Neural cell (in vitro differentiated cells): Measurements from ENCODE around the gene LSM5.

ENCODE experiments used
- EP300 ChIP-seq: fragments of 450-650 bp; conservative IDR thresholded peaks from 2 replicates; pipeline ENCODE4 v1.6.1; 2014; ENCODE audit warnings: antibody characterized with exemption, mild to moderate bottlenecking, moderate library complexity; ENCODE audit not compliant: poor library complexity, severe bottlenecking
- EZH2 ChIP-seq: fragments of 200-600, 300-800 bp; shearing (Covaris generic), sonication (generic); IDR thresholded peaks from 2 replicates; pipeline ENCODE4 v1.6.1; 2014; ENCODE audit warnings: antibody characterized with exemption, low read length, borderline replicate concordance, mild to moderate bottlenecking; ENCODE audit not compliant: insufficient read depth, poor library complexity, severe bottlenecking
- MXI1 ChIP-seq: fragments of 450-650 bp; conservative IDR thresholded peaks from 2 replicates; pipeline ENCODE4 v1.6.1; 2014; ENCODE audit warnings: antibody characterized with exemption, mild to moderate bottlenecking; ENCODE audit not compliant: poor library complexity, severe bottlenecking
- POLR2AphosphoS5 ChIP-seq: IDR thresholded peaks from 2 replicates; pipeline ENCODE4 v1.6.1; 2012
- RAD21 ChIP-seq: fragments of 450-650 bp; conservative IDR thresholded peaks from 2 replicates; pipeline ENCODE4 v1.6.1; 2014; ENCODE audit warnings: antibody characterized with exemption, mild to moderate bottlenecking, moderate library complexity
- REST ChIP-seq: IDR thresholded peaks from 2 replicates; pipeline ENCODE4 v1.6.1; 2012; ENCODE audit warnings: borderline replicate concordance
- TAF1 ChIP-seq: IDR thresholded peaks from 2 replicates; pipeline ENCODE4 v1.6.1; 2012; ENCODE audit warnings: low read depth
- TF ChIP-seq, protein P1 (sequence below): fragments of 450-650 bp; IDR thresholded peaks from 2 replicates; pipeline ENCODE4 v1.5.1; 2014; ENCODE audit warnings: antibody characterized with exemption, mild to moderate bottlenecking, moderate library complexity; ENCODE audit not compliant: poor library complexity, severe bottlenecking

DNA sequence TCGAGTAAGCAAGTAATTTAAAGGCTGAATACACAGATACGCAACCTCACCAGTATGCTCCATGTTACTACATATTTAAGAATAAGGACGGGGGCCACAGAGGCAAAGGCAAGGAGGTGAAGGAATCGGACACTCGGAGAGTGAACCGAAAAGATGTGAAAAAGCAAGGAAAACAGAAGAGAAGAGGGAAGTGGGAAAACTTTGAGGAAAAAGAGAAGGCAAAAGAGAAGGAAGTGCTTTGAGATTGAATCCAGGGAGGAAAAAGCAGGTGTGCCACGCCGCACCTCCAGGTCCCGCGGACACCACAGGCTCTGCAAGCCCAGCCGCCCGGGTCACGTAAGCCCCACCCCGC, 4.7 kb upstream of the LSM5 start:
- no peak for TF ChIP-seq MXI1
- TF ChIP-seq, protein P1, sequence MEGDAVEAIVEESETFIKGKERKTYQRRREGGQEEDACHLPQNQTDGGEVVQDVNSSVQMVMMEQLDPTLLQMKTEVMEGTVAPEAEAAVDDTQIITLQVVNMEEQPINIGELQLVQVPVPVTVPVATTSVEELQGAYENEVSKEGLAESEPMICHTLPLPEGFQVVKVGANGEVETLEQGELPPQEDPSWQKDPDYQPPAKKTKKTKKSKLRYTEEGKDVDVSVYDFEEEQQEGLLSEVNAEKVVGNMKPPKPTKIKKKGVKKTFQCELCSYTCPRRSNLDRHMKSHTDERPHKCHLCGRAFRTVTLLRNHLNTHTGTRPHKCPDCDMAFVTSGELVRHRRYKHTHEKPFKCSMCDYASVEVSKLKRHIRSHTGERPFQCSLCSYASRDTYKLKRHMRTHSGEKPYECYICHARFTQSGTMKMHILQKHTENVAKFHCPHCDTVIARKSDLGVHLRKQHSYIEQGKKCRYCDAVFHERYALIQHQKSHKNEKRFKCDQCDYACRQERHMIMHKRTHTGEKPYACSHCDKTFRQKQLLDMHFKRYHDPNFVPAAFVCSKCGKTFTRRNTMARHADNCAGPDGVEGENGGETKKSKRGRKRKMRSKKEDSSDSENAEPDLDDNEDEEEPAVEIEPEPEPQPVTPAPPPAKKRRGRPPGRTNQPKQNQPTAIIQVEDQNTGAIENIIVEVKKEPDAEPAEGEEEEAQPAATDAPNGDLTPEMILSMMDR: no peak
- no peak for TF ChIP-seq TAF1
- TF ChIP-seq EP300: no peak
- no peak for TF ChIP-seq POLR2AphosphoS5
- TF ChIP-seq REST: no peak
- TF ChIP-seq RAD21: no peak
- TF ChIP-seq EZH2: no peak
